Lower lobe of right lung (tissue), 2 donors: ENCODE measurements around the gene SNED1. TPM values are rescaled to one million over a fixed set of nuclear protein-coding genes. Genes with fewer than 3 reads are reported as not detected.

Experiments
- ATAC-seq, 2 donors: fragments of 200-7000 bp; cut with Tn5 transposase; one replicate each; pipeline ENCODE4 v1.9.1; 2020 to 2022; ENCODE audit warnings: mild to moderate bottlenecking in 2 of 2, moderate library complexity in 2 of 2
- DNase-seq: peaks from one replicate; pipeline ENCODE4 v3.0.0-alpha.2; 2020
- H3K27ac ChIP-seq: fragments of 200-600 bp; one replicate; pipeline ENCODE4 v1.8.0; 2022
- H3K27me3 ChIP-seq: fragments of 200-600 bp; one replicate; pipeline ENCODE4 v1.8.0; 2022; ENCODE audit warnings: low read depth
- H3K36me3 ChIP-seq: fragments of 200-600 bp; one replicate; pipeline ENCODE4 v1.8.0; 2022; ENCODE audit warnings: mild to moderate bottlenecking
- H3K4me1 ChIP-seq: fragments of 200-600 bp; one replicate; pipeline ENCODE4 v1.8.0; 2022
- H3K4me3 ChIP-seq: fragments of 200-600 bp; one replicate; pipeline ENCODE4 v1.8.0; 2022; ENCODE audit warnings: mild to moderate bottlenecking
- H3K9me3 ChIP-seq: fragments of 200-600 bp; one replicate; pipeline ENCODE4 v1.8.0; 2022
- CTCF ChIP-seq: fragments of 200-600 bp; IDR thresholded peaks from one replicate; pipeline ENCODE4 v1.8.0; 2022; ENCODE audit warnings: antibody characterized with exemption, mild to moderate bottlenecking
- intact Hi-C: fragments of 100-400 bp; cut with DNase I; formaldehyde crosslinking; loops from one replicate; pipeline ENCODE4 v1.11.0; 2022
- total RNA-seq: library from RNA; stranded (reverse); fragmentation: NEBNext Ultra II Directional; extraction: Animal tissue kit (Norgen Biotek cat#: 25700); gene quantifications from one replicate; pipeline ENCODE4 v1.2.1, GENCODE V29; 2021
- donor health status: DM: no; HTN: yes; CAD: no; lungs with severe emphysema.

Gene SNED1
- total RNA-seq, 1 donor from 2014 or later: 36.2 TPM

GRCh38 chr2:241110607-241111439, 112.4 kb downstream of the SNED1 start:
- TF ChIP-seq CTCF: no peak

GRCh38 chr2:241111440-241111805, 113.0 kb downstream of the SNED1 start:
- no peak for TF ChIP-seq CTCF
- Histone ChIP-seq H3K27me3 (no peaks in the 10 kb centered on the region), H3K9me3 (no peaks in the 10 kb centered on the region), H3K4me3 (no peak overlapping the region), H3K4me1 (peaks cover 11% of the 10 kb centered on the region), H3K27ac (no peak overlapping the region), H3K36me3 (peaks cover 4% of the 10 kb centered on the region)
- ATAC-seq (no peak), DNase-seq (no peak)
- intact Hi-C loops: no loop called here

More at GRCh38 chr2:241110607-241111439, 112.4 kb downstream of the SNED1 start:
- Histone ChIP-seq H3K27me3 (no peaks in the 10 kb centered on the region), H3K4me1 (peaks cover 11% of the 10 kb centered on the region), H3K9me3 (no peaks in the 10 kb centered on the region), H3K4me3 (no peak overlapping the region), H3K27ac (peak overlapping the region; percentile 53), H3K36me3 (peaks cover 4% of the 10 kb centered on the region)
- ATAC-seq (peak in 1 of 2 donors; percentile 27), DNase-seq (no peak)
- intact Hi-C loops: no loop called here

GRCh38 chr2:241112046-241112445, 113.6 kb downstream of the SNED1 start:
- DNase-seq (no peak), ATAC-seq (no peak)
- Histone ChIP-seq H3K27ac (no peak overlapping the region), H3K9me3 (no peaks in the 10 kb centered on the region), H3K4me1 (peaks cover 11% of the 10 kb centered on the region), H3K27me3 (no peaks in the 10 kb centered on the region), H3K36me3 (peaks cover 4% of the 10 kb centered on the region), H3K4me3 (no peak overlapping the region)
- TF ChIP-seq CTCF: no peak
- intact Hi-C loops: no loop called here

- no peak overlapping the region for H3K27ac ChIP-seq
- H3K4me3 ChIP-seq: no peak overlapping the region
- TF ChIP-seq CTCF: no peak
- peaks cover 11% of the 10 kb centered on the region for H3K4me1 ChIP-seq
- DNase-seq: no peak
- no peaks in the 10 kb centered on the region for H3K9me3 ChIP-seq
- ATAC-seq: no peak
- intact Hi-C loops: no loop called here
- no peaks in the 10 kb centered on the region for H3K27me3 ChIP-seq
- H3K36me3 ChIP-seq: peaks cover 4% of the 10 kb centered on the region
Measured at GRCh38 chr2:241112592-241112991, 114.2 kb downstream of the SNED1 start.

- H3K27me3 ChIP-seq: no peaks in the 10 kb centered on the region
- TF ChIP-seq CTCF: no peak
- ATAC-seq (no peak), DNase-seq (no peak)
- no peaks in the 10 kb centered on the region for H3K4me1 ChIP-seq
- H3K36me3 ChIP-seq: peaks cover 4% of the 10 kb centered on the region
- H3K4me3 ChIP-seq: no peak overlapping the region
- no peaks in the 10 kb centered on the region for H3K9me3 ChIP-seq
- H3K27ac ChIP-seq: no peak overlapping the region
- intact Hi-C loops: no loop called here
Measured at GRCh38 chr2:241114836-241115235, 116.4 kb downstream of the SNED1 start.
